Liver (tissue), 3 donors: Measurements from ENCODE around the gene ATP2B2.

Source experiments
- CTCF ChIP-seq: fragments of 150-350 bp; IDR thresholded peaks from 2 replicates; pipeline ENCODE4 v1.5.1; 2017; ENCODE audit warnings: improper control_type of control experiment, low read depth, low read length; ENCODE audit not compliant: missing input control
- HNF4G ChIP-seq: IDR thresholded peaks from 2 replicates; pipeline ENCODE4 v1.6.1; 2016; ENCODE audit warnings: antibody characterized with exemption
- JUND ChIP-seq, 2 donors: IDR thresholded peaks; 2 replicates each; pipeline ENCODE4 v1.6.1; 2016; ENCODE audit warnings: antibody characterized with exemption in 2 of 2
- MAX ChIP-seq: IDR thresholded peaks from 2 replicates; pipeline ENCODE4 v1.6.1; 2016; ENCODE audit warnings: antibody characterized with exemption
- RAD21 ChIP-seq, 2 donors: IDR thresholded peaks; 2 replicates each; pipeline ENCODE4 v1.6.1; 2016; ENCODE audit warnings: antibody characterized with exemption in 2 of 2, mild to moderate bottlenecking in 2 of 2
- RXRA ChIP-seq, 2 donors: IDR thresholded peaks; 2 replicates each; pipeline ENCODE4 v1.6.1; 2017 to 2018; ENCODE audit warnings: antibody characterized with exemption in 2 of 2, mild to moderate bottlenecking in 1 of 2
- TAF1 ChIP-seq: conservative IDR thresholded peaks from 2 replicates; pipeline ENCODE4 v1.6.1; 2016; ENCODE audit warnings: antibody characterized with exemption, mild to moderate bottlenecking
- YY1 ChIP-seq: IDR thresholded peaks from 2 replicates; pipeline ENCODE4 v1.6.1; 2016; ENCODE audit warnings: antibody characterized with exemption, mild to moderate bottlenecking
- TF ChIP-seq, protein P1 (sequence below): IDR thresholded peaks from 2 replicates; pipeline ENCODE4 v1.6.1; 2016; ENCODE audit warnings: antibody characterized with exemption
- donor health status: healthy.
- donor health status: healthy.

DNA sequence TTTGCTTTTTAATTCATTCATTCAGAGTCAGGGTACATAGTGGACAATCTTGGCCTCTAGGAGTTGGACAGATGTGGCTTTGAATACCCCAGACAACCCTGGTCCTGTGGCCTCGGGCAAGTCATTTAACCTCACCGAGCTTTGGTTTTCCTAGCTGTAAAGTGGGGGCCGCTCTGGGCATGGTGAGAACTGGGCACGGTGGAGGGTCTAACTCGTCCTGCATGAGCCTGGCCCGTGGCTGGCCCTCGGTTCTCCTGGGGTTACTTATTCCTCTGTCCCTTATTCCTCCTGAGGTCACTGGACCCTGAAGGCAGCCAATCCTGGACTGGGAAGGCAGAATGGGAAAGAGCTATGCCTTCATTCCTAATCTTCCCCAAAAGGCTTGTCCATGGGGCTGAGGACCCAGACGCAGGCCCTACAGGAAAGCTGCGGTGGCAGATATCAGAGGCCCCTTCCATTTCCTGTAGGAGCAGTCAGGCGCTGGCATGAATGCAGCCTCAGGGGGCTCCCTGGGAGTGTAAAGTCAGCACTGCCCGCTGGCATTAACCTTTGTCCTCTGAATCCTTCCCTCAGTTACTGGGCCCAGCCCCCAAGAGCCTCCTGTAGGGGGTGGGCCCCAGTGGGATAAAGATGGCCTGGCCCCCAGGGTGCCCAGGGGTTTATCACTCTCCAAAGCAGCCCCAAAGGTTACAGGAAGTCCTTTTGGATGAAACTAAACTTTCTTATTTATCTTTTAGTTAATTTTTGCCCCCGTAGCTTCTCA lies 166.6 kb downstream of the ATP2B2 start:
- TF ChIP-seq CTCF (no peak), YY1 (no peak), JUND (IDR thresholded peaks at IDR 0.05) (no peak), TAF1 (no peak), RXRA (IDR thresholded peaks at IDR 0.05) (no peak), MAX (no peak), HNF4G (no peak), RAD21 (IDR thresholded peaks at IDR 0.05) (no peak)
- TF ChIP-seq, protein P1, sequence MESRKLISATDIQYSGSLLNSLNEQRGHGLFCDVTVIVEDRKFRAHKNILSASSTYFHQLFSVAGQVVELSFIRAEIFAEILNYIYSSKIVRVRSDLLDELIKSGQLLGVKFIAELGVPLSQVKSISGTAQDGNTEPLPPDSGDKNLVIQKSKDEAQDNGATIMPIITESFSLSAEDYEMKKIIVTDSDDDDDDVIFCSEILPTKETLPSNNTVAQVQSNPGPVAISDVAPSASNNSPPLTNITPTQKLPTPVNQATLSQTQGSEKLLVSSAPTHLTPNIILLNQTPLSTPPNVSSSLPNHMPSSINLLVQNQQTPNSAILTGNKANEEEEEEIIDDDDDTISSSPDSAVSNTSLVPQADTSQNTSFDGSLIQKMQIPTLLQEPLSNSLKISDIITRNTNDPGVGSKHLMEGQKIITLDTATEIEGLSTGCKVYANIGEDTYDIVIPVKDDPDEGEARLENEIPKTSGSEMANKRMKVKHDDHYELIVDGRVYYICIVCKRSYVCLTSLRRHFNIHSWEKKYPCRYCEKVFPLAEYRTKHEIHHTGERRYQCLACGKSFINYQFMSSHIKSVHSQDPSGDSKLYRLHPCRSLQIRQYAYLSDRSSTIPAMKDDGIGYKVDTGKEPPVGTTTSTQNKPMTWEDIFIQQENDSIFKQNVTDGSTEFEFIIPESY, result no peak
